ENCODE data around the gene SMAGP.

Gene SMAGP

DNA sequence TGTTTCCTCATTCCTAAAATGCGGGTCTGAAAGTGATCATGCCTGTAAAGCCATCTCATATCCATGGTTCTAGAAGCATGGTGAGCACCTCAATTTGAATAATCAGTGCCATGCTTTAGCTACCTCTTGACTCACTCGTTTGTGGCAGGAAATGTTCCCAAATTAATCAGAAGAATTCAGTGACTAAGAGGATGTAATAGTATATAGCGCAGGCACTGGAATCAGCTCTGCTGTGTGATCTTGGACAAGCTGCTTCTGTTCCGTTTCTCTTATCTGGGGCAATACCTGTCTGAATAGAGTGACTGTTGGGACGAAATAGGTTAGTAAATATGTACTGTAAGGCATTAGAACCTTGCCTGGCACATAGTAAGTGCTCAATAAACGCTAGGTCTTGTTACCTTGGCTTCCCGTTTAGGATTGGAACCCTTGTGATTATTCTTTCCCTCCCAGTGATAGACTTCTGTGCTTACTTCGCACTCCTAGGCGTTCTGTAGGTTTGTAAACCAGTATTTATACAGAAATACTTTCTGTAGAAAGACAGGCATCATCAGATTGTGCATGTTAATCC lies 820 bp upstream of the SMAGP start:
- H3K27ac ChIP-seq (replicated peaks), result no peak overlapping the region
- no peak overlapping the region for H3K4me3 ChIP-seq (replicated peaks; ENCODE audit: insufficient read depth, low read length)

DNA sequence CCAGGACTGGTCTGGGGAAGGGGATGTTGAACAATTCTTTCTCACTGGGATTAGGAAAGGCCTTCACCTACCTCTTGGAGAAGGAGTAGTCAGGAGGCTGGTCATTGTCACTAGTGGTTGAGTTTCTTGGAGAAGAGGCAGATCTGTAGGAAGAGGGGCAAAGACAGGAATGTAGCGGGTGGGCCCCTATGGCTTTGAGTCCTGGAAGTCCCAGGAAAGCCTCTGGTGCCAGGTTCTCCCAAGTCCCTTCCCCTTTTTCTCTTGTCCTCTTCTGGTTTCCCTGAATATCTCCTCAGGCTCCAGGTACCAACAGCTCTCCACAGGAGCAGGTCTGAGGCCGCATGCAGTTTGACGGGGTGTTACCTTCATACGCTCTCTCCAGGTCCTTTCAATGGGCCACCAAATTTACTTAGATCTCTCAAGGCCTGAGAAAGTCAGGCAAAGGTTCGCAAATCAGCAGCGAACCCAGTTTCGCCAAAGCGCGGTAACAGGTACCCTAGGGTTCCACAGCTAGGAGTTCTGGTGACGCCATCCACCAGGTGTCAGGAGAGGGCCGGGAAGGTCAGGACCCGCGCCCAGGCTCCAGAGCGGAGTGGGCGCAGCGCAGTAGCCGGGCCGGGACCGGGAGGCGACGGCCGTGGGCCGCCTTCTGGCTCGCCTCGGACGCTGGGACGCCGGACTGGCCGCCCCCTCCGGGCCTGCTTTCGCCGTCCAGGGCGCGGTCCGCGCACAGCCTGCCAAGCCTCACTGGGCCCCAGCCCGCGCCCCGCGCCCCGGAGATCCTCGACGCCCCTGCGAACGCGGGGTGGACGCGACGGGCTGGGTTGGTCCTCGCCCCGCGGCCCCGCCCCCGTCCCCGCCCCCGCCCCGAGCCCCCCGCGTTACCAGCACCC lies 795 bp downstream of the SMAGP start:
- H3K27ac ChIP-seq (replicated peaks), result no peak overlapping the region

More for the DNA sequence above, 820 bp upstream of the SMAGP start:
- H3K27me3 ChIP-seq (ENCODE audit: insufficient read depth, poor library complexity, severe bottlenecking), result peaks cover 13% of the 10 kb centered on the region
- no peak for TF ChIP-seq SPI1 (IDR thresholded peaks at IDR 0.05; ENCODE audit: borderline replicate concordance, low read depth)
- no peak for DNase-seq (ENCODE audit: low read depth in 1 of 2, low spot score in 1 of 2)

DNA sequence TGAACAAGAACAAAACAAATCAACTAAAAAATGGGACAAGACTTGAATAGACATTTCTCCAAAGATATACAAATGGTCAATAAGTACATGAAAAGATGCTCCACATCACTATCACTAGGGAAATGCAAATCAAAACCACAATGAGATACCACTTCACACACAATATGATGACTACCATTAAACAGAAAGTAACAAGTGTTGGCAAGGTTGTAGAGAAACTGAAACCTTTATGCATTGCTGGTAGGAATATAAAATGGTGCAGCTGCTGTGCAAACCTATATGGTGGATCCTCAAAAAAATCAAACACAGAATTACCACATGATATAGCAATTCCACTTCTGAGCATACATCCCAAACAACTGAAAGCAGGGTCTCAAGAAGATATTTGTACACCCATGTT lies 5.2 kb downstream of the SMAGP start:
- no peak for DNase-seq (ENCODE audit: low read depth in 1 of 2, low spot score in 1 of 2)
- Histone ChIP-seq H3K27me3 (ENCODE audit: insufficient read depth, poor library complexity, severe bottlenecking) (peaks cover 5% of the 10 kb centered on the region), H3K27ac (replicated peaks) (no peak overlapping the region), H3K4me3 (replicated peaks; ENCODE audit: insufficient read depth, low read length) (no peak overlapping the region)
- TF ChIP-seq GABPA (IDR thresholded peaks at IDR 0.05; ENCODE audit: low read depth) (no peak), SPI1 (IDR thresholded peaks at IDR 0.05; ENCODE audit: borderline replicate concordance, low read depth) (no peak), POLR2AphosphoS5 (IDR thresholded peaks at IDR 0.05; ENCODE audit: low read depth) (no peak)
- TF ChIP-seq, protein P1, sequence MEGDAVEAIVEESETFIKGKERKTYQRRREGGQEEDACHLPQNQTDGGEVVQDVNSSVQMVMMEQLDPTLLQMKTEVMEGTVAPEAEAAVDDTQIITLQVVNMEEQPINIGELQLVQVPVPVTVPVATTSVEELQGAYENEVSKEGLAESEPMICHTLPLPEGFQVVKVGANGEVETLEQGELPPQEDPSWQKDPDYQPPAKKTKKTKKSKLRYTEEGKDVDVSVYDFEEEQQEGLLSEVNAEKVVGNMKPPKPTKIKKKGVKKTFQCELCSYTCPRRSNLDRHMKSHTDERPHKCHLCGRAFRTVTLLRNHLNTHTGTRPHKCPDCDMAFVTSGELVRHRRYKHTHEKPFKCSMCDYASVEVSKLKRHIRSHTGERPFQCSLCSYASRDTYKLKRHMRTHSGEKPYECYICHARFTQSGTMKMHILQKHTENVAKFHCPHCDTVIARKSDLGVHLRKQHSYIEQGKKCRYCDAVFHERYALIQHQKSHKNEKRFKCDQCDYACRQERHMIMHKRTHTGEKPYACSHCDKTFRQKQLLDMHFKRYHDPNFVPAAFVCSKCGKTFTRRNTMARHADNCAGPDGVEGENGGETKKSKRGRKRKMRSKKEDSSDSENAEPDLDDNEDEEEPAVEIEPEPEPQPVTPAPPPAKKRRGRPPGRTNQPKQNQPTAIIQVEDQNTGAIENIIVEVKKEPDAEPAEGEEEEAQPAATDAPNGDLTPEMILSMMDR (IDR thresholded peaks at IDR 0.05; ENCODE audit: insufficient read depth, low read length), result no peak
- TF ChIP-seq, protein P2, sequence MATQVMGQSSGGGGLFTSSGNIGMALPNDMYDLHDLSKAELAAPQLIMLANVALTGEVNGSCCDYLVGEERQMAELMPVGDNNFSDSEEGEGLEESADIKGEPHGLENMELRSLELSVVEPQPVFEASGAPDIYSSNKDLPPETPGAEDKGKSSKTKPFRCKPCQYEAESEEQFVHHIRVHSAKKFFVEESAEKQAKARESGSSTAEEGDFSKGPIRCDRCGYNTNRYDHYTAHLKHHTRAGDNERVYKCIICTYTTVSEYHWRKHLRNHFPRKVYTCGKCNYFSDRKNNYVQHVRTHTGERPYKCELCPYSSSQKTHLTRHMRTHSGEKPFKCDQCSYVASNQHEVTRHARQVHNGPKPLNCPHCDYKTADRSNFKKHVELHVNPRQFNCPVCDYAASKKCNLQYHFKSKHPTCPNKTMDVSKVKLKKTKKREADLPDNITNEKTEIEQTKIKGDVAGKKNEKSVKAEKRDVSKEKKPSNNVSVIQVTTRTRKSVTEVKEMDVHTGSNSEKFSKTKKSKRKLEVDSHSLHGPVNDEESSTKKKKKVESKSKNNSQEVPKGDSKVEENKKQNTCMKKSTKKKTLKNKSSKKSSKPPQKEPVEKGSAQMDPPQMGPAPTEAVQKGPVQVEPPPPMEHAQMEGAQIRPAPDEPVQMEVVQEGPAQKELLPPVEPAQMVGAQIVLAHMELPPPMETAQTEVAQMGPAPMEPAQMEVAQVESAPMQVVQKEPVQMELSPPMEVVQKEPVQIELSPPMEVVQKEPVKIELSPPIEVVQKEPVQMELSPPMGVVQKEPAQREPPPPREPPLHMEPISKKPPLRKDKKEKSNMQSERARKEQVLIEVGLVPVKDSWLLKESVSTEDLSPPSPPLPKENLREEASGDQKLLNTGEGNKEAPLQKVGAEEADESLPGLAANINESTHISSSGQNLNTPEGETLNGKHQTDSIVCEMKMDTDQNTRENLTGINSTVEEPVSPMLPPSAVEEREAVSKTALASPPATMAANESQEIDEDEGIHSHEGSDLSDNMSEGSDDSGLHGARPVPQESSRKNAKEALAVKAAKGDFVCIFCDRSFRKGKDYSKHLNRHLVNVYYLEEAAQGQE (IDR thresholded peaks at IDR 0.05; ENCODE audit: insufficient replicate concordance, low read depth), result no peak

More for the DNA sequence above, 795 bp downstream of the SMAGP start:
- H3K27me3 ChIP-seq (ENCODE audit: insufficient read depth, poor library complexity, severe bottlenecking), result peaks cover 13% of the 10 kb centered on the region
- peak overlapping the region; percentile 58 for H3K4me3 ChIP-seq (replicated peaks; ENCODE audit: insufficient read depth, low read length)
- TF ChIP-seq, protein P1 (IDR thresholded peaks at IDR 0.05; ENCODE audit: insufficient read depth, low read length), result no peak
- no peak for TF ChIP-seq SPI1 (IDR thresholded peaks at IDR 0.05; ENCODE audit: borderline replicate concordance, low read depth)
- no peak for TF ChIP-seq POLR2AphosphoS5 (IDR thresholded peaks at IDR 0.05; ENCODE audit: low read depth)
- TF ChIP-seq, protein P2 (IDR thresholded peaks at IDR 0.05; ENCODE audit: insufficient replicate concordance, low read depth), result no peak
- peak in 1 of 2 experiments; percentile 23 for DNase-seq (ENCODE audit: low read depth in 1 of 2, low spot score in 1 of 2)

DNA sequence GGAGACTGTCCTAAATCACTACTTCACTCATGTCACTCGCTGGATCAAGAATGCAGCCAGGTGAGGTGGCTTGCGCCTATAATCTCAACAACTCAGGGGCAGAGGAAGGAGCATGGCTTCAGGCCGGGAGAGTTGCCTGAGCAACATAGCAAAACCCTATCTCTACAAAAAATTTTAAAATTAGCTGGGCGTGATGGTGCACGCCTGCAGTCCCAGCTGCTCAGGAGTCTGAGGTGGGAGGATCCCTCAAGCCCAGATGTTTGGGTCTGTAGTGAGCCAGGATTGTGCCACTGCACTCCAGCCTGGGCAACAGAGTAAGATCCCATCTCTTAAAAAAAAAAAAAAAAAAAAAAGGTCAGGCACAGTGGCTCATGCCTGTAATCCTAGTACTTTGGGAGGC lies 5.9 kb downstream of the SMAGP start:
- Histone ChIP-seq H3K27me3 (ENCODE audit: insufficient read depth, poor library complexity, severe bottlenecking) (peaks cover 4% of the 10 kb centered on the region), H3K27ac (replicated peaks) (no peak overlapping the region), H3K4me3 (replicated peaks; ENCODE audit: insufficient read depth, low read length) (no peak overlapping the region)
- DNase-seq (ENCODE audit: low read depth in 1 of 2, low spot score in 1 of 2), result no peak
- TF ChIP-seq SPI1 (IDR thresholded peaks at IDR 0.05; ENCODE audit: borderline replicate concordance, low read depth), result no peak
- TF ChIP-seq GABPA (IDR thresholded peaks at IDR 0.05; ENCODE audit: low read depth), result no peak
- TF ChIP-seq POLR2AphosphoS5 (IDR thresholded peaks at IDR 0.05; ENCODE audit: low read depth), result no peak
- TF ChIP-seq, protein P1 (IDR thresholded peaks at IDR 0.05; ENCODE audit: insufficient read depth, low read length), result no peak
- TF ChIP-seq, protein P2 (IDR thresholded peaks at IDR 0.05; ENCODE audit: insufficient replicate concordance, low read depth), result no peak

Measured in HL-60 (cell line).